Keratinocyte (primary cell): Measurements from ENCODE around the gene SHISA2. TPM values are rescaled to one million over a fixed set of nuclear protein-coding genes. Genes with fewer than 3 reads are reported as not detected.

Experiments
- DNase-seq: peaks from one replicate; pipeline ENCODE4 v3.0.0-alpha.2; 2011; ENCODE audit warnings: low read depth, missing footprints, low spot score
- FAIRE-seq: peaks from 2 replicates; lab custom pipeline; 2011; peaks lifted over from hg19 to GRCh38; lab: Jason Lieb, UNC
- H2AFZ ChIP-seq: 2 replicates; pipeline ENCODE4 v1.6.0; 2012; ENCODE audit warnings: low read length, control low read depth, inconsistent platforms; ENCODE audit not compliant: control insufficient read depth
- H3K27ac ChIP-seq: 2 replicates; pipeline ENCODE4 v1.5.1; 2011; ENCODE audit warnings: low read length; ENCODE audit not compliant: control insufficient read depth, insufficient read depth
- H3K27me3 ChIP-seq: 3 replicates; pipeline ENCODE4 v1.6.0; 2011; ENCODE audit warnings: low read length; ENCODE audit not compliant: control insufficient read depth, insufficient read depth; ENCODE audit errors: extremely low read depth
- H3K36me3 ChIP-seq, 2 experiments: 2 replicates in 1 of 2; 3 replicates in 1 of 2; pipeline ENCODE4 v1.5.1; 2011; ENCODE audit warnings: low read length in 2 of 2, mild to moderate bottlenecking in 1 of 2; ENCODE audit not compliant: control insufficient read depth in 2 of 2, insufficient read depth in 2 of 2; ENCODE audit errors: extremely low read depth in 1 of 2
- H3K4me1 ChIP-seq: 3 replicates; pipeline ENCODE4 v1.5.1; 2011; ENCODE audit warnings: low read length; ENCODE audit not compliant: control insufficient read depth, insufficient read depth; ENCODE audit errors: extremely low read depth
- H3K4me2 ChIP-seq: 3 replicates; pipeline ENCODE4 v1.6.0; 2011; ENCODE audit warnings: low read depth, low read length; ENCODE audit not compliant: control insufficient read depth, insufficient read depth; ENCODE audit errors: extremely low read depth
- H3K4me3 ChIP-seq, 3 experiments: fragments of 200-600 bp in 1 of 3; sonication (generic) in 1 of 3; 2 replicates in 2 of 3; 3 replicates in 1 of 3; pipeline ENCODE4 v1.5.1; 2011 to 2016; ENCODE audit warnings: low read length in 3 of 3, mild to moderate bottlenecking in 3 of 3, control low read depth in 2 of 3, inconsistent platforms in 1 of 3, low read depth in 1 of 3, mixed read lengths in 1 of 3, mixed run types in 1 of 3, moderate library complexity in 1 of 3; ENCODE audit not compliant: control insufficient read depth in 2 of 3, insufficient read depth in 2 of 3; ENCODE audit errors: extremely low read depth in 1 of 3
- H3K79me2 ChIP-seq: 2 replicates; pipeline ENCODE4 v1.6.0; 2012; ENCODE audit warnings: low read length; ENCODE audit not compliant: control insufficient read depth, insufficient read depth
- H3K9ac ChIP-seq: 3 replicates; pipeline ENCODE4 v1.6.0; 2011; ENCODE audit warnings: low read length; ENCODE audit not compliant: control insufficient read depth, insufficient read depth; ENCODE audit errors: extremely low read depth
- H3K9me1 ChIP-seq: 3 replicates; pipeline ENCODE4 v1.6.0; 2011; ENCODE audit warnings: low read length; ENCODE audit not compliant: control insufficient read depth, insufficient read depth; ENCODE audit errors: extremely low read depth
- H3K9me3 ChIP-seq: 2 replicates; pipeline ENCODE4 v1.5.1; 2012; ENCODE audit warnings: low read depth, low read length; ENCODE audit not compliant: control insufficient read depth
- H4K20me1 ChIP-seq: 3 replicates; pipeline ENCODE4 v1.6.0; 2011; ENCODE audit warnings: low read length; ENCODE audit not compliant: control insufficient read depth, insufficient read depth; ENCODE audit errors: extremely low read depth
- EZH2 ChIP-seq: IDR thresholded peaks from one replicate; pipeline ENCODE4 v1.6.1; 2012; ENCODE audit warnings: inconsistent platforms, mild to moderate bottlenecking, low read length, moderate library complexity
- dilution Hi-C: fragments of 300-500 bp; cut with MboI; formaldehyde crosslinking; loops from one replicate; pipeline ENCODE4 v1.7.0; 2020; ENCODE audit warnings: low sequenced_read_pairs; ENCODE audit not compliant: extremely low pct_ligation_motif_present
- polyA plus RNA-seq, 5 experiments: library from polyadenylated mRNA; depleted of rRNA in 3 of 5; stranded (reverse) in 3 of 5; stranded (forward) in 1 of 5; unstranded in 1 of 5; fragments of >200 nt; gene quantifications; 1 replicate in 1 of 5; 2 replicates in 3 of 5; 3 replicates in 1 of 5; pipeline versions ENCODE4 v1.2.1 to v1.2.3, GENCODE V29; 2011 to 2012; ENCODE audit warnings: missing spikeins in 2 of 5, low read depth in 1 of 5, low replicate concordance in 1 of 5
- TF ChIP-seq, protein P1 (sequence below), 3 experiments: IDR thresholded peaks in 1 of 3; conservative IDR thresholded peaks in 1 of 3; optimal IDR thresholded peaks in 1 of 3; 2 replicates in 2 of 3; 3 replicates in 1 of 3; pipeline versions ENCODE3 to v1.5.1; 2011; ENCODE audit warnings: low read length in 3 of 3, mild to moderate bottlenecking in 3 of 3, moderate library complexity in 2 of 3, control low read depth in 1 of 3, inconsistent platforms in 1 of 3; ENCODE audit not compliant: insufficient read depth in 2 of 3; ENCODE audit errors: extremely low read depth in 1 of 3

SHISA2 gene
- polyA plus RNA-seq, 1 donor (not counting 4 experiments of a cell fraction or from before 2014, with no cell fraction given), result 0.18 TPM

- DNase-seq (no peak), FAIRE-seq (no peak)
- Histone ChIP-seq H3K4me2 (no peak overlapping the region), H4K20me1 (no peaks in the 10 kb centered on the region), H3K9ac (no peak overlapping the region), H3K9me1 (no peaks in the 10 kb centered on the region), H3K27ac (no peak overlapping the region), H3K9me3 (no peaks in the 10 kb centered on the region), H3K4me3 (no peak overlapping the region), H3K27me3 (peaks cover 3% of the 10 kb centered on the region), H3K4me1 (no peaks in the 10 kb centered on the region), H3K79me2 (no peaks in the 10 kb centered on the region), H2AFZ (no peak overlapping the region), H3K36me3 (no peaks in the 10 kb centered on the region)
- no peak for TF ChIP-seq EZH2
- TF ChIP-seq, protein P1, sequence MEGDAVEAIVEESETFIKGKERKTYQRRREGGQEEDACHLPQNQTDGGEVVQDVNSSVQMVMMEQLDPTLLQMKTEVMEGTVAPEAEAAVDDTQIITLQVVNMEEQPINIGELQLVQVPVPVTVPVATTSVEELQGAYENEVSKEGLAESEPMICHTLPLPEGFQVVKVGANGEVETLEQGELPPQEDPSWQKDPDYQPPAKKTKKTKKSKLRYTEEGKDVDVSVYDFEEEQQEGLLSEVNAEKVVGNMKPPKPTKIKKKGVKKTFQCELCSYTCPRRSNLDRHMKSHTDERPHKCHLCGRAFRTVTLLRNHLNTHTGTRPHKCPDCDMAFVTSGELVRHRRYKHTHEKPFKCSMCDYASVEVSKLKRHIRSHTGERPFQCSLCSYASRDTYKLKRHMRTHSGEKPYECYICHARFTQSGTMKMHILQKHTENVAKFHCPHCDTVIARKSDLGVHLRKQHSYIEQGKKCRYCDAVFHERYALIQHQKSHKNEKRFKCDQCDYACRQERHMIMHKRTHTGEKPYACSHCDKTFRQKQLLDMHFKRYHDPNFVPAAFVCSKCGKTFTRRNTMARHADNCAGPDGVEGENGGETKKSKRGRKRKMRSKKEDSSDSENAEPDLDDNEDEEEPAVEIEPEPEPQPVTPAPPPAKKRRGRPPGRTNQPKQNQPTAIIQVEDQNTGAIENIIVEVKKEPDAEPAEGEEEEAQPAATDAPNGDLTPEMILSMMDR (optimal IDR thresholded peaks at IDR 0.05 in 1 of 3, IDR thresholded peaks at IDR 0.05 in 1 of 3, conservative IDR thresholded peaks at IDR 0.05 in 1 of 3; ENCODE audit: extremely low read depth in 1 of 3, insufficient read depth in 2 of 3, low read length in 3 of 3), result no peak
- dilution Hi-C loops, result no loop called here
Observed at GRCh38 chr13:26007261-26008125, 44.3 kb downstream of the SHISA2 start.

Other genes starting within 250 kb of the SHISA2 start
- 39.9 to 48.7 TPM (median 42.4 TPM) in 3 replicates for gene RNF6, start 170.3 kb upstream of the SHISA2 start, polyA plus RNA-seq
- 22.2 to 27.5 TPM (median 23.4 TPM) in 3 replicates for gene CDK8, start 202.1 kb upstream of the SHISA2 start, polyA plus RNA-seq